GM13977 (cell line): ENCODE measurements around the gene MCF2L.

ENCODE experiments used
- DNase-seq: peaks from one replicate; pipeline ENCODE4 v3.0.0; 2012; ENCODE audit warnings: low spot score
- in situ Hi-C: fragments of 300-500 bp; cut with MboI; formaldehyde crosslinking; loops from one replicate; pipeline ENCODE4 v1.12.0; 2022; ENCODE audit warnings: low sequenced_read_pairs, low pct_unique_long_range_greater_than_20kb, mixed read lengths, inconsistent platforms; ENCODE audit not compliant: unreplicated experiment
- TF ChIP-seq, protein P1 (sequence below): IDR thresholded peaks from 2 replicates; pipeline ENCODE4 v1.5.1; 2012; ENCODE audit warnings: mild to moderate bottlenecking, control low read depth; ENCODE audit not compliant: insufficient read depth; ENCODE audit errors: extremely low read depth, missing control alignments

MCF2L gene

DNA sequence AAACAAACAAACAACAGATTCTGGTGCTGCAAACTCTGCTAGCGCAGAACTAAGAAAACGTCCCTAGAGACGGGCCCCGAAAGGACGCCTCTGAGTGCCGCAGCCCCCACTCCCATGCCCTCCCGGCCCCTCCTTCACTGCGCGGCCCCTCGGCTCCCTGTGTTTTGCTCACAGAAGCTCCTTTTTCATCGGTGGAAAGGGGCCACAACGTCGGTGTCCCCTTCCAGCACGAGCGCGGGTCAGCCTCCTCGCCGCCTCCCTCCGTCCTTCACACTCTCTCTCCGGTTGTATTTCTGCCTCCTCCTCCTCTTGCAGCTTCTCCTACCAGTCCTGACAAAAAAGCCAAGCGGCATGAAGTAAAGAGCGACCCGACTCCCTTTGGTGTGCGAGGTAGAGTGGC is 121.8 kb downstream of the MCF2L start:
- TF ChIP-seq, protein P1, sequence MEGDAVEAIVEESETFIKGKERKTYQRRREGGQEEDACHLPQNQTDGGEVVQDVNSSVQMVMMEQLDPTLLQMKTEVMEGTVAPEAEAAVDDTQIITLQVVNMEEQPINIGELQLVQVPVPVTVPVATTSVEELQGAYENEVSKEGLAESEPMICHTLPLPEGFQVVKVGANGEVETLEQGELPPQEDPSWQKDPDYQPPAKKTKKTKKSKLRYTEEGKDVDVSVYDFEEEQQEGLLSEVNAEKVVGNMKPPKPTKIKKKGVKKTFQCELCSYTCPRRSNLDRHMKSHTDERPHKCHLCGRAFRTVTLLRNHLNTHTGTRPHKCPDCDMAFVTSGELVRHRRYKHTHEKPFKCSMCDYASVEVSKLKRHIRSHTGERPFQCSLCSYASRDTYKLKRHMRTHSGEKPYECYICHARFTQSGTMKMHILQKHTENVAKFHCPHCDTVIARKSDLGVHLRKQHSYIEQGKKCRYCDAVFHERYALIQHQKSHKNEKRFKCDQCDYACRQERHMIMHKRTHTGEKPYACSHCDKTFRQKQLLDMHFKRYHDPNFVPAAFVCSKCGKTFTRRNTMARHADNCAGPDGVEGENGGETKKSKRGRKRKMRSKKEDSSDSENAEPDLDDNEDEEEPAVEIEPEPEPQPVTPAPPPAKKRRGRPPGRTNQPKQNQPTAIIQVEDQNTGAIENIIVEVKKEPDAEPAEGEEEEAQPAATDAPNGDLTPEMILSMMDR = no peak
- no peak for DNase-seq
- in situ Hi-C loops = no loop called here

DNA sequence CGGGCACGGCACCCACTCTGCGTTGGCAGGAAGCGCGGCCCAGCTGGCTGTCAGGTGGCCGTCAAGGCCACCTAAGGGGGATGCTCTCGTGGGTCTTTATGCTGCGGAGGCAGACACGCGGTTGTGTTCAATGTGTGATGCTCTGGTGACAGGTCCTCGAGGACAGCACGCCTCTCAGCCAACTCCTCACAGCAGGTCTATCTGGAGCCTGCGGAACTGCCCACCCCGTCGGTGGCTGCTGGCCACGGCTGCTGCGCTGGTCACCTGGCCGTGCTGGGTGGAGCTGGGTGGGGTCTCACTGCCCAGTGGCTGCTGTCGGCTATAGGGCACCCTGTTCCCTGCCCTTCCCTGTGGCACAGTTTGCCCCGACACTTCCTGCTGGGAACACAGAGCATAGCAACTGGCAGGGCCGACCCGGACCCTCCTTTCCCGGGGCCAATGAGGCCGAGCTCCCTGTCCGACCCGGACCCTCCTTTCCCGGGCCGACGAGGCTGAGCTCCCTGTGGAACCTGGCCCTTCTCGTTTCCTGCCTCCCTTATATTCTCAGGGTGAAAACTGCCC is 122.3 kb downstream of the MCF2L start:
- TF ChIP-seq, protein P1 = no peak
- in situ Hi-C loops = no loop called here
- DNase-seq = no peak

DNA sequence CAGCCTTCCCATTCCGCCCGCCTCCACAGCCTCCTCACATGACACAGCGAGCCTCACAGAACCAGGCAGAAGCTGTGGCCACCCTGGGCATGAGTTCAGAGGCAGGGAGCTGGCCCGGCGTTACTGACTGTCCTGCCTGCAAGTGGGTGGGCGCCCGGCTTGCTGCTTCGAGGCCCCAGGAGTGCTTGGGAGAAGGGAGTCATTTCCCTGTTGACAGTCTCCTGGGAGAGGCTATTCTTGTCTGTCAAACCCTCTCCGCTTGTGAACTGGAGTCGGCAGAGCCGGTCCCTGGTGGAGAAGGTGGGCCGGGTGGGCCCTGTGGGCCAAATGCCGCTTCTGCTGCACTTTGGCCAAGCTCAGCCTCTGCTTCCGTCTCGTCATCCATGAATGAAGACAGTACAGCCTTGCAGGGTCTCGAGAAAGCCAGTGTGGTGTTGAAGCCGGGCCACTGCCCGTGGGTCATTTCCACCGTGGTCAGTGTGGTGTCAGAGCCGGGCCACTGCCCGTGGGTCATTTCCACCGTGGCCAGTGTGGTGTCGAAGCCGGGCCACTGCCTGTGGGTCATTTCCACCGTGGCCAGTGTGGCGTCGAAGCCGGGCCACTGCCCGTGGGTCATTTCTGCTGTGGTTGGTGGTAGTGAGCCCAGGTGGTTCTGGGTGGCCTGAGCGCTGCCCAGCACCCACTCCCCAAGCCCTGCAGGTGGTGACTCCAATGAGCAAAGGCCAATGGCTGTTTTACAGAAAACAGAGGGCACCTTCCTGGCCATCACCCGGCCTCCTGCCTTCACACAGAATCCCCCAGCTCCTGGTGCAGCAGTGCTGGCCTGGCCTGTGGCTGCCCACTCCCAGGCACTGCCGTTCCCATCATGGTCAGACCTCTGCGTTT is 123.1 kb downstream of the MCF2L start:
- in situ Hi-C loops = no loop called here
- no peak for DNase-seq
- TF ChIP-seq, protein P1 = no peak

DNA sequence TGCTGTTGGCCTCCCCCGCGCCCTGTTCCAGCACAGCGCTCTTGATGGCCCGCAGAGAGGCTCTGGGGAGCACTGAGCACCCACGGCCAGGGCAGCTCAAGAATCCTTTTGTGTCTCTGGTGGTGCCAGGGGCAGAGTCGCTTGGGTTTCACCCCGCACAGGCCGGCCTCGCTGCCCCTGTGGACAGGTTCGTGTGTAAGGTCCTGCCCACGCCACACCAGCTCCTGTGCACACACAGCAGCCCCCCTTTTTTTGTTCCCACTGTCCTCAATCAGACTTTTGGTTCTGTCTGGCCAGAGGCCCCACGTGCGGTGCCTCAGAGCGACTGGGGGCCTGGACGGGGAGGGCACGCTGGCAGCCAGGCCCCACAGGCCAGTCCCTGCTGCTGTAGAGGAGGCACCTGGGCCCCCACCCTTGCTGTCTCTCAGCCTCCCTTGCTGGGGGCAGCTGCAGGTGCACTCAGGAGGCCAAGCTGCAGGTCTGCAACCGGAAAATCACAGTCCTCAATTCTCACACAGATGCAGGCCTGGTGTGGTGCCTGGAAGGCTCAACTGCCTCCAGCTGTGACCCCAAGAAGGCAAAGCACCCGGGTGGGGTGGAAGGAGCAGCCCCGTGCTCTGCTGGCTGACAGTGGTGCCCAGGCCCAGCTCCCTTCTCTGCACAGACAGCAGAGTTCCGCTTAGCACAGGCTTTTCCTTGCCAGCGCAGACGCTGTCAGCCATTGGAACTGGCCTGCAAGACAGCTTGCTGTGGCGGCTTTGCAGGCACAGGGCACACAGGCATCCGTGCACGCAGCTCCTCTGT is 124.0 kb downstream of the MCF2L start:
- in situ Hi-C loops = no loop called here
- DNase-seq = no peak
- TF ChIP-seq, protein P1 = no peak

DNA sequence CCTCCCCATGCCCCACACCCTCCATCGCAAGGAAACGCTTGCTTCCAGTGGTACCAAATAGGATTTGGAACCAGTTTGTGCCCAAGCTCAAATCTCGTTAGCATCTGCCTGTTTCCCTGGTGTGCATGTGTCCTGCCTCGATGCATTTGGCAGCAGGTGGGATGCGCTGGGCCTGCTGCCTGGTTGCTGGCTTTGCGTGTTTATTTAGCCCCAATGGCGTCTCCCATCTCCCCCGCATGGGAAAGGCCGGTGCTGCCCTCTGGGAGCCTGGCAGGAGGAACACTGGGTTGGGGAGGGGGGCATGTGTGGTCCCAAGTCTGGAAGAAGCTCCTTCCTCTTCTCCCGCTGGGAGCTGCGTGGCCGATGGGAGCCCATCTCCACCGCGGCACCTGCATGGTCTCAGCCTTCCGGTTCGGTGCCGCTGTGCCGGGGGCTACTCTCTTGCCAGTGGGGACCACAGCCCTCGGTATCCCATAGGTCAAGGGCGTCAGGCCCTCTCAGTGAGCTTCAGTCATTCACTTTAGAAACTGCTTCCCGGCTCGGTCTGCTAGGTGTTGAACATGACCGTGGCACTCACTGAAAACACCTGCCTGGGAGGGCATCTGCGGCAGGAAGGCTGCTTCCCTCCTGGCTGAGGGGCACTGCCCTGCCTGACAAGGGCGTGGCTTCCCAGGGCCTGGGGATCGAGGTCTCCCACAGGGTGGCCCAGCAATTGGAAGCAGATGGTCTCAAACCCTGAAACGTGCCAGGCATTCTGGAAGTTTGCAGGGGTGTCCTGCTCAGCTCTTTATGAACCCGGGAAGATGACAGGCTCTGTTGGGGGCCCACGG is 124.8 kb downstream of the MCF2L start:
- in situ Hi-C loops = no loop called here

More for the DNA sequence above, 124.8 kb downstream of the MCF2L start:
- DNase-seq = no peak
- TF ChIP-seq, protein P1 = no peak
